ENCODE measurements around the gene RBKS.

RBKS gene

DNA sequence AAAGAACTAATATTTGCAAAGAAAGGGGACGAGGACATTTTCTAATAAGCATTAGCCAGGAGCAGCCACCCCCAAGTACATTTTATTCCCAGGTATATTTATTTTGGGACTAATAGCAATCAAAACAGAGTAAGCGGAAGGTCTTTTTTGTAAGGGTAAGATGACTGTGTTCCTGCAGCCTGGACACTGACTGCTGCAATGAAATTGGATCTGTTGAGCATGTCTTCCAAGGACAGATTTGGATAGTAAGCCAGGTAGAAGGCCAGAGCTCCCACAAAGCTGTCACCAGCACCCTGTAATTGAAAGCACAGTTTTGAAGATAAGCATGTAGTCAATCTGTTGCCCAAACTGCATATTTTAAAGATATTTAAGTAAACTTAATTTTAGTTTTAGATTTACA lies 108.7 kb downstream of the RBKS start:
- Histone ChIP-seq H4K8ac (ENCODE audit: low read depth, low read length) (no peak overlapping the region), H3K14ac (ENCODE audit: low read length) (no peak overlapping the region), H3K4me2 (ENCODE audit: low read length) (no peak overlapping the region), H3K27ac (ENCODE audit: low read depth, low read length) (no peak overlapping the region), H3K79me2 (ENCODE audit: control insufficient read depth, insufficient read depth, low read length, poor library complexity) (no peaks in the 10 kb centered on the region), H2AK5ac (ENCODE audit: low read length) (no peak overlapping the region), H3K4me1 (ENCODE audit: control insufficient read depth in 1 of 2, insufficient read depth in 2 of 2, low read length in 2 of 2) (no peaks in the 10 kb centered on the region), H3K27me3 (ENCODE audit: insufficient read depth, low read length) (no peaks in the 10 kb centered on the region), H3K23ac (ENCODE audit: low read length) (no peak overlapping the region), H4K12ac (ENCODE audit: low read depth, low read length) (no peak overlapping the region), H3K9me3 (ENCODE audit: insufficient read depth, low read depth, low read length) (no peaks in the 10 kb centered on the region), H3K36me3 (ENCODE audit: control insufficient read depth in 1 of 2, insufficient read depth in 2 of 2, low read length in 2 of 2) (peaks cover 2 to 3% of the 10 kb centered on the region in 2 experiments), H2BK120ac (ENCODE audit: insufficient read depth, low read length, poor library complexity) (no peak overlapping the region), H2BK5ac (ENCODE audit: low read depth, low read length, poor library complexity) (no peak overlapping the region), H2AFZ (ENCODE audit: insufficient read depth, low read length, poor library complexity) (no peak overlapping the region), H3K4me3 (ENCODE audit: low read depth, low read length) (no peak overlapping the region), H3K79me1 (ENCODE audit: low read length) (no peaks in the 10 kb centered on the region), H2BK12ac (ENCODE audit: low read length) (no peak overlapping the region), H4K91ac (ENCODE audit: low read depth, low read length) (no peak overlapping the region), H3K9ac (ENCODE audit: low read length) (no peak overlapping the region), H3K18ac (ENCODE audit: low read length) (no peak overlapping the region), H3K4ac (ENCODE audit: low read depth, low read length) (no peak overlapping the region)
- WGBS (ENCODE audit: extremely low coverage, insufficient coverage, insufficient read length), result no CpG with 5 or more reads among the region's 2 CpGs
- no peak for DNase-seq

DNA sequence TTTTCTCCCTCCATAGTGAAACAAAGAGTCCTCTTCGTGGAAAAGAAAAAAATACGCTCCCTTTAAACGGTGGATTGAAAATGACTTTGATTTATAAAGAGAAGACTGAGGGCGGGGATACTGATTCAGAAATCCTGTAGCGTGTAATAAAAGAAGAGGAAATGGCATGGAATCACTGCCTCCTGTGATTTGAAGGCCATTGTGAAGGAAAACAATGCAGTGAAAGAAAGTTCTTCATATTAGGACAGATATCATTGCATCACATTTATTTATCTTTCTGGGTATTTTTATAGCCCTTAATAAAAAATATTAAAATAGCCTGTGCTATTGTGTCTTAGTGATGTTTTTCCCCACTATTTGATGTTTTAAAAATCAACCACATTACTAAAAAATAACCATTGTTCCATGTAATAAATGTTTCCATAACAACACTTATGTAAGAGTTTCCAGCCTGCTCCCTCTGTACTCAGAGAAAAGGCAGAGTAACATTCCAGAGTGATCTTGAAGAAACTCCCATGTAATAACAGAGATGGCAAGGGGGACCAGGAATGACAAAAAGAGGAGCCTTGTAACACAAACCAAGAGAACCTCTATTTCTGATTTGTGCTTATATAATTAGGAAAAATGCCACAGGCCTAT lies 110.7 kb downstream of the RBKS start:
- no peak overlapping the region for H4K8ac ChIP-seq (ENCODE audit: low read depth, low read length)
- H3K14ac ChIP-seq (ENCODE audit: low read length), result no peak overlapping the region
- peaks cover 4 to 5% of the 10 kb centered on the region in 2 experiments for H3K36me3 ChIP-seq (ENCODE audit: control insufficient read depth in 1 of 2, insufficient read depth in 2 of 2, low read length in 2 of 2)
- no peak overlapping the region for H2BK12ac ChIP-seq (ENCODE audit: low read length)
- no peaks in the 10 kb centered on the region for H3K9me3 ChIP-seq (ENCODE audit: insufficient read depth, low read depth, low read length)
- no peak overlapping the region for H4K12ac ChIP-seq (ENCODE audit: low read depth, low read length)
- no peak overlapping the region for H3K18ac ChIP-seq (ENCODE audit: low read length)
- DNase-seq, result no peak
- no peak overlapping the region for H2AFZ ChIP-seq (ENCODE audit: insufficient read depth, low read length, poor library complexity)
- H3K27me3 ChIP-seq (ENCODE audit: insufficient read depth, low read length), result no peaks in the 10 kb centered on the region
- no peak overlapping the region for H3K4me2 ChIP-seq (ENCODE audit: low read length)
- no peaks in the 10 kb centered on the region for H3K79me2 ChIP-seq (ENCODE audit: control insufficient read depth, insufficient read depth, low read length, poor library complexity)
- no peaks in the 10 kb centered on the region for H3K79me1 ChIP-seq (ENCODE audit: low read length)
- no peak overlapping the region for H3K23ac ChIP-seq (ENCODE audit: low read length)
- no peak overlapping the region for H2BK120ac ChIP-seq (ENCODE audit: insufficient read depth, low read length, poor library complexity)
- H3K4me3 ChIP-seq (ENCODE audit: low read depth, low read length), result no peak overlapping the region
- H3K4me1 ChIP-seq (ENCODE audit: control insufficient read depth in 1 of 2, insufficient read depth in 2 of 2, low read length in 2 of 2), result no peaks in the 10 kb centered on the region
- no peak overlapping the region for H4K91ac ChIP-seq (ENCODE audit: low read depth, low read length)
- no CpG with 5 or more reads among the region's 5 CpGs for WGBS (ENCODE audit: extremely low coverage, insufficient coverage, insufficient read length)
- no peak overlapping the region for H3K27ac ChIP-seq (ENCODE audit: low read depth, low read length)
- no peak overlapping the region for H3K4ac ChIP-seq (ENCODE audit: low read depth, low read length)
- no peak overlapping the region for H2BK5ac ChIP-seq (ENCODE audit: low read depth, low read length, poor library complexity)
- no peak overlapping the region for H2AK5ac ChIP-seq (ENCODE audit: low read length)
- no peak overlapping the region for H3K9ac ChIP-seq (ENCODE audit: low read length)

DNA sequence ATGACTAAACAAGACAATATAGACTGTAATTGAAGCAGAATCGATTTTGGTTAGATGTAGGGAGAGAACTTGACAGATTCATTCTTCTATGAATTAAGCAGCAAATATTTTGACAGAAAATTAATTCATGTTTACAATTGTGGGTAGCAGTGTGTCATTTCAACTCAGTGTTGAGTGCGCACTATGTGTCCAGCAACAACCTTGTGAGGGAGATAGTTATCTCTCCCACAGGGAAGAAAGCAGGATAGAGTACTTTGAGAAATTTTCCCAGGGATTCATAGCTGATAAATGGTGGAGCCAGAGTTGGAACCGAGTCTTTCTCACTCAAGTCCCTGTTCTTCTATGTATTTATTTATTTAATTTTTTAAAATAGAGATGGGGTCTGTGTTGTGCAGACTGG lies 113.5 kb downstream of the RBKS start:
- H4K12ac ChIP-seq (ENCODE audit: low read depth, low read length), result no peak overlapping the region
- H2BK12ac ChIP-seq (ENCODE audit: low read length), result no peak overlapping the region
- H4K8ac ChIP-seq (ENCODE audit: low read depth, low read length), result no peak overlapping the region
- no peak overlapping the region for H3K4me2 ChIP-seq (ENCODE audit: low read length)
- no peak overlapping the region for H3K4ac ChIP-seq (ENCODE audit: low read depth, low read length)
- peaks cover 4% of the 10 kb centered on the region for H3K79me2 ChIP-seq (ENCODE audit: control insufficient read depth, insufficient read depth, low read length, poor library complexity)
- no peak overlapping the region for H4K91ac ChIP-seq (ENCODE audit: low read depth, low read length)
- no CpG with 5 or more reads among the region's 3 CpGs for WGBS (ENCODE audit: extremely low coverage, insufficient coverage, insufficient read length)
- H3K23ac ChIP-seq (ENCODE audit: low read length), result no peak overlapping the region
- no peak overlapping the region for H2AK5ac ChIP-seq (ENCODE audit: low read length)
- no peak overlapping the region for H2AFZ ChIP-seq (ENCODE audit: insufficient read depth, low read length, poor library complexity)
- H2BK120ac ChIP-seq (ENCODE audit: insufficient read depth, low read length, poor library complexity), result no peak overlapping the region
- no peak overlapping the region for H3K9ac ChIP-seq (ENCODE audit: low read length)
- no peak overlapping the region for H3K14ac ChIP-seq (ENCODE audit: low read length)
- no peaks in the 10 kb centered on the region for H3K27me3 ChIP-seq (ENCODE audit: insufficient read depth, low read length)
- peaks cover 0 to 2% of the 10 kb centered on the region in 2 experiments for H3K4me1 ChIP-seq (ENCODE audit: control insufficient read depth in 1 of 2, insufficient read depth in 2 of 2, low read length in 2 of 2)
- no peak overlapping the region for H3K27ac ChIP-seq (ENCODE audit: low read depth, low read length)
- peaks cover 5% of the 10 kb centered on the region for H3K79me1 ChIP-seq (ENCODE audit: low read length)
- H3K4me3 ChIP-seq (ENCODE audit: low read depth, low read length), result no peak overlapping the region
- no peak for DNase-seq
- no peaks in the 10 kb centered on the region for H3K9me3 ChIP-seq (ENCODE audit: insufficient read depth, low read depth, low read length)
- no peak overlapping the region for H3K18ac ChIP-seq (ENCODE audit: low read length)
- no peak overlapping the region for H2BK5ac ChIP-seq (ENCODE audit: low read depth, low read length, poor library complexity)
- peaks cover 5% of the 10 kb centered on the region in 2 experiments for H3K36me3 ChIP-seq (ENCODE audit: control insufficient read depth in 1 of 2, insufficient read depth in 2 of 2, low read length in 2 of 2)

DNA sequence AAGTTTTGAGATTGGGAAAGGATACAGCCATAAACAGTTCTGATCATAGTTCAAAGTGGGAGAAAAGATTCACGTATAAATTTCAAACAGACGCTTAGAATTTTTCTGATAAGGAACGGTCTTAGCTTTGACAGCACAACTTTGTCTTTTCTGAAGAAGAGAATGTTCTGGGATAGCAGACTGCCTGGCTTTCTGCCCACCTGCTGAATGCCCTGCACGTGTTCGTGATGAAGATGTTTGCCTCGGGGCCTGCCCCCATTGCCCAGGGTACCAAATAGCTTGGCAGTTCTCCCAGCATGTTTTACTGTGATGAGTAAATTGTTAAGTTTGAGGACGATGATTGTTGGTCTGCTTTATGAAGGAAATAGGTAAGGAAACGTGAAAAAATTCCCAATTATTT lies 114.1 kb downstream of the RBKS start:
- Histone ChIP-seq H3K4ac (ENCODE audit: low read depth, low read length) (peak overlapping the region; percentile 91), H3K36me3 (ENCODE audit: control insufficient read depth in 1 of 2, insufficient read depth in 2 of 2, low read length in 2 of 2) (peaks cover 5% of the 10 kb centered on the region in 2 experiments), H4K12ac (ENCODE audit: low read depth, low read length) (no peak overlapping the region), H3K23ac (ENCODE audit: low read length) (no peak overlapping the region), H4K8ac (ENCODE audit: low read depth, low read length) (no peak overlapping the region), H3K79me1 (ENCODE audit: low read length) (peaks cover 9% of the 10 kb centered on the region), H3K4me1 (ENCODE audit: control insufficient read depth in 1 of 2, insufficient read depth in 2 of 2, low read length in 2 of 2) (peaks cover 0 to 3% of the 10 kb centered on the region in 2 experiments), H2BK5ac (ENCODE audit: low read depth, low read length, poor library complexity) (no peak overlapping the region), H2AK5ac (ENCODE audit: low read length) (no peak overlapping the region), H3K27ac (ENCODE audit: low read depth, low read length) (no peak overlapping the region), H3K9me3 (ENCODE audit: insufficient read depth, low read depth, low read length) (no peaks in the 10 kb centered on the region), H3K14ac (ENCODE audit: low read length) (no peak overlapping the region), H2BK120ac (ENCODE audit: insufficient read depth, low read length, poor library complexity) (no peak overlapping the region), H2AFZ (ENCODE audit: insufficient read depth, low read length, poor library complexity) (no peak overlapping the region), H3K79me2 (ENCODE audit: control insufficient read depth, insufficient read depth, low read length, poor library complexity) (peaks cover 6% of the 10 kb centered on the region), H3K4me3 (ENCODE audit: low read depth, low read length) (no peak overlapping the region), H3K18ac (ENCODE audit: low read length) (no peak overlapping the region), H3K27me3 (ENCODE audit: insufficient read depth, low read length) (no peaks in the 10 kb centered on the region), H3K9ac (ENCODE audit: low read length) (no peak overlapping the region), H4K91ac (ENCODE audit: low read depth, low read length) (no peak overlapping the region), H2BK12ac (ENCODE audit: low read length) (no peak overlapping the region), H3K4me2 (ENCODE audit: low read length) (no peak overlapping the region)
- DNase-seq, result peak in 1 of 2 donors; percentile 11
- no CpG with 5 or more reads among the region's 8 CpGs for WGBS (ENCODE audit: extremely low coverage, insufficient coverage, insufficient read length)

All from trophoblast cell (in vitro differentiated cells and primary cell).